Mammary epithelial cell (primary cell): ENCODE data around the gene MAGI1.

Experiments used
- CTCF ChIP-seq, 2 donors: IDR thresholded peaks in 1 of 2; conservative IDR thresholded peaks in 1 of 2; 2 replicates each; pipeline ENCODE4 v1.5.1; 2011 to 2012; ENCODE audit warnings: inconsistent platforms in 2 of 2, low read length in 2 of 2, mild to moderate bottlenecking in 2 of 2, control low read depth in 1 of 2, low read depth in 1 of 2; ENCODE audit not compliant: insufficient read depth in 1 of 2; ENCODE audit errors: extremely low read depth in 1 of 2
- EZH2 ChIP-seq: IDR thresholded peaks from 2 replicates; pipeline ENCODE4 v1.6.1; 2012; ENCODE audit warnings: low read length, inconsistent platforms, borderline replicate concordance

GRCh38 chr3:65563861-65564260 lies 474.9 kb downstream of the MAGI1 start:
- TF ChIP-seq CTCF (conservative IDR thresholded peaks at IDR 0.05 in 1 of 2, IDR thresholded peaks at IDR 0.05 in 1 of 2; ENCODE audit: extremely low read depth in 1 of 2, insufficient read depth in 1 of 2, low read depth in 1 of 2, low read length in 2 of 2): no peak
- no peak for TF ChIP-seq EZH2
